SH-SY5Y (cell line): ENCODE data around the gene MBOAT2.
A peak's percentile ranks its signal among the peaks of the same experiment; 100 is the strongest.

ENCODE experiments used
- GATA2 ChIP-seq: IDR thresholded peaks from 2 replicates; pipeline ENCODE4 v1.6.1; 2011; ENCODE audit warnings: mild to moderate bottlenecking, low read depth, low read length
- GATA3 ChIP-seq: IDR thresholded peaks from 2 replicates; pipeline ENCODE4 v1.6.1; 2011; ENCODE audit warnings: low read depth, mild to moderate bottlenecking, low read length, moderate library complexity

Gene MBOAT2

GRCh38 chr2:8923183-8923582 lies 80.3 kb downstream of the MBOAT2 start:
- no peak for TF ChIP-seq GATA3

- no peak for TF ChIP-seq GATA3
- TF ChIP-seq GATA2: peak; percentile 47
Observed at GRCh38 chr2:8922431-8922830, 81.1 kb downstream of the MBOAT2 start.

GRCh38 chr2:8918412-8918811 lies 85.1 kb downstream of the MBOAT2 start:
- TF ChIP-seq GATA3: no peak
- TF ChIP-seq GATA2: no peak

- no peak for TF ChIP-seq GATA3
- no peak for TF ChIP-seq GATA2
Observed at GRCh38 chr2:8915941-8916340, 87.5 kb downstream of the MBOAT2 start.

GRCh38 chr2:8907764-8908288 lies 95.7 kb downstream of the MBOAT2 start:
- peak; percentile 29; the same call in 1 of the 2 replicates for TF ChIP-seq GATA3
- TF ChIP-seq GATA2: no peak

- no peak for TF ChIP-seq GATA3
- no peak for TF ChIP-seq GATA2
Observed at GRCh38 chr2:8893978-8894820, 109.3 kb downstream of the MBOAT2 start.

- TF ChIP-seq GATA2: no peak
- no peak for TF ChIP-seq GATA3
Observed at GRCh38 chr2:8893474-8893873, 110.0 kb downstream of the MBOAT2 start.

GRCh38 chr2:8892111-8892510 lies 111.4 kb downstream of the MBOAT2 start:
- no peak for TF ChIP-seq GATA3
- no peak for TF ChIP-seq GATA2

GRCh38 chr2:8889978-8890377 lies 113.5 kb downstream of the MBOAT2 start:
- TF ChIP-seq GATA3: no peak
- TF ChIP-seq GATA2: no peak

- TF ChIP-seq GATA2 (no peak), GATA3 (no peak)
Observed at GRCh38 chr2:8888963-8889362, 114.5 kb downstream of the MBOAT2 start.

GRCh38 chr2:8886876-8887275 lies 116.6 kb downstream of the MBOAT2 start:
- TF ChIP-seq GATA2 (no peak), GATA3 (no peak)

GRCh38 chr2:8886202-8886518 lies 117.3 kb downstream of the MBOAT2 start:
- TF ChIP-seq GATA2: no peak
- no peak for TF ChIP-seq GATA3

- TF ChIP-seq GATA3 (no peak), GATA2 (no peak)
Observed at GRCh38 chr2:8885449-8886201, 117.9 kb downstream of the MBOAT2 start.

GRCh38 chr2:8884812-8885211 lies 118.7 kb downstream of the MBOAT2 start:
- TF ChIP-seq GATA3 (no peak), GATA2 (no peak)

GRCh38 chr2:8882094-8882493 lies 121.4 kb downstream of the MBOAT2 start:
- no peak for TF ChIP-seq GATA3
- no peak for TF ChIP-seq GATA2
